CD14-positive monocyte (primary cell): ENCODE data around the gene HSPA2. TPM values are rescaled to one million over a fixed set of nuclear protein-coding genes. Genes with fewer than 3 reads are reported as not detected.

Experiments used
- DNase-seq, 3 donors: peaks; one replicate each; pipeline ENCODE4 v3.0.0-alpha.2; 2011 to 2022
- H2AFZ ChIP-seq: 2 replicates; pipeline ENCODE4 v1.6.0; 2012; ENCODE audit warnings: mild to moderate bottlenecking, low read depth, low read length, inconsistent platforms; ENCODE audit not compliant: insufficient read depth, poor library complexity, severe bottlenecking
- H3K27ac ChIP-seq, 2 donors: 1 replicate in 1 of 2; 2 replicates in 1 of 2; pipeline ENCODE4 v1.5.1; 2012 to 2013; ENCODE audit warnings: low read length in 2 of 2, control low read depth in 1 of 2, inconsistent platforms in 1 of 2, low read depth in 1 of 2, mild to moderate bottlenecking in 1 of 2
- H3K27me3 ChIP-seq, 2 donors: one replicate each; pipeline versions ENCODE4 v1.6.0 to v1.6.1; 2011 to 2013; ENCODE audit warnings: low read length in 2 of 2; ENCODE audit not compliant: control insufficient read depth in 2 of 2, insufficient read depth in 2 of 2
- H3K36me3 ChIP-seq, 2 donors: replicated peaks in 1 of 2; 1 replicate in 1 of 2; 2 replicates in 1 of 2; pipeline versions ENCODE4 v1.5.1 to v1.6.1; 2012 to 2013; ENCODE audit warnings: low read length in 2 of 2, control low read depth in 1 of 2, inconsistent platforms in 1 of 2, mild to moderate bottlenecking in 1 of 2; ENCODE audit not compliant: insufficient read depth in 2 of 2, control insufficient read depth in 1 of 2
- H3K4me1 ChIP-seq, 2 donors: 1 replicate in 1 of 2; 2 replicates in 1 of 2; pipeline versions ENCODE4 v1.5.1 to v1.6.1; 2012 to 2013; ENCODE audit warnings: low read length in 2 of 2, control low read depth in 1 of 2, inconsistent platforms in 1 of 2, mild to moderate bottlenecking in 1 of 2, moderate library complexity in 1 of 2; ENCODE audit not compliant: insufficient read depth in 2 of 2, control insufficient read depth in 1 of 2
- H3K4me2 ChIP-seq: replicated peaks from 2 replicates; pipeline ENCODE3; 2012; ENCODE audit warnings: low read length, moderate library complexity, mild to moderate bottlenecking; ENCODE audit not compliant: poor library complexity, severe bottlenecking; ENCODE audit errors: extremely low read depth
- H3K4me3 ChIP-seq, 3 experiments: fragments of 200-600 bp in 1 of 3; sonication (generic) in 1 of 3; replicated peaks in 1 of 3; 1 replicate in 2 of 3; 2 replicates in 1 of 3; pipeline ENCODE4 v1.5.1; 2011 to 2013; ENCODE audit warnings: low read length in 3 of 3, mild to moderate bottlenecking in 3 of 3, control low read depth in 2 of 3, low read depth in 2 of 3, inconsistent platforms in 1 of 3, moderate library complexity in 1 of 3
- H3K79me2 ChIP-seq: 2 replicates; pipeline ENCODE4 v1.6.0; 2012; ENCODE audit warnings: mild to moderate bottlenecking, control low read depth, inconsistent platforms, low read length, moderate library complexity; ENCODE audit not compliant: insufficient read depth
- H3K9ac ChIP-seq: 2 replicates; pipeline ENCODE4 v1.6.0; 2017; ENCODE audit warnings: low read length, mild to moderate bottlenecking; ENCODE audit not compliant: insufficient read depth, poor library complexity, severe bottlenecking
- H3K9me3 ChIP-seq, 2 donors: replicated peaks in 1 of 2; 1 replicate in 1 of 2; 2 replicates in 1 of 2; pipeline versions ENCODE4 v1.5.1 to v1.6.1; 2012 to 2013; ENCODE audit warnings: low read length in 2 of 2, control low read depth in 1 of 2; ENCODE audit not compliant: control insufficient read depth in 1 of 2, insufficient read depth in 1 of 2
- H4K20me1 ChIP-seq: 2 replicates; pipeline ENCODE4 v1.6.0; 2012; ENCODE audit warnings: mild to moderate bottlenecking, low read length, control low read depth, moderate library complexity; ENCODE audit not compliant: insufficient read depth
- H3K27ac Mint-ChIP-seq, 7 donors: one replicate each; pipeline ENCODE4 v1.8.0; 2020; ENCODE audit warnings: mild to moderate bottlenecking in 7 of 7, mixed read lengths in 7 of 7, moderate library complexity in 6 of 7, inconsistent platforms in 2 of 7
- H3K27me3 Mint-ChIP-seq, 3 donors: one replicate each; pipeline ENCODE4 v1.8.0; 2021 to 2022; ENCODE audit warnings: low read depth in 3 of 3, mild to moderate bottlenecking in 3 of 3, mixed read lengths in 3 of 3, moderate library complexity in 3 of 3, inconsistent platforms in 1 of 3
- H3K36me3 Mint-ChIP-seq, 2 donors: one replicate each; pipeline ENCODE4 v1.8.0; 2020; ENCODE audit warnings: mixed read lengths in 2 of 2, inconsistent platforms in 1 of 2, mild to moderate bottlenecking in 1 of 2
- H3K4me1 Mint-ChIP-seq: one replicate; pipeline ENCODE4 v1.8.0; 2020; ENCODE audit warnings: mild to moderate bottlenecking, mixed read lengths
- H3K4me3 Mint-ChIP-seq, 2 donors: one replicate each; pipeline ENCODE4 v1.8.0; 2020; ENCODE audit warnings: mild to moderate bottlenecking in 2 of 2, mixed read lengths in 2 of 2, moderate library complexity in 1 of 2
- H3K9me3 Mint-ChIP-seq, 7 donors: one replicate each; pipeline ENCODE4 v1.8.0; 2020 to 2022; ENCODE audit warnings: mixed read lengths in 7 of 7, mild to moderate bottlenecking in 6 of 7, moderate library complexity in 6 of 7, inconsistent platforms in 2 of 7
- WGBS: methylation state at CpG from one replicate; pipeline ENCODE4 v1.1.5; 2013; ENCODE audit warnings: missing lambda C conversion rate; ENCODE audit not compliant: insufficient coverage; 5-methylcytosine and 5-hydroxymethylcytosine counted together
- intact Hi-C, 2 donors: fragments of 100-400 bp; cut with micrococcal nuclease; formaldehyde crosslinking; loops; one replicate each; pipeline versions ENCODE4 v1.15.0 to v1.15.1; 2023
- polyA plus RNA-seq, 3 donors: library from polyadenylated mRNA; depleted of rRNA in 1 of 3; unstranded in 2 of 3; stranded (reverse) in 1 of 3; fragments of 300-500 nt in 2 of 3; fragments of >200 nt in 1 of 3; fragmentation: Illumina TruSeq in 2 of 3; gene quantifications; 1 replicate in 2 of 3; 2 replicates in 1 of 3; pipeline ENCODE4 v1.2.3, GENCODE V29; 2012 to 2021
- TF ChIP-seq, protein P1 (sequence below): fragments of 200-600 bp; IDR thresholded peaks from one replicate; pipeline ENCODE4 v1.8.0; 2022; ENCODE audit warnings: antibody characterized with exemption, mild to moderate bottlenecking

HSPA2 gene
- polyA plus RNA-seq, 3 donors = 0.17 to 0.41 TPM; not detected in 1

DNA sequence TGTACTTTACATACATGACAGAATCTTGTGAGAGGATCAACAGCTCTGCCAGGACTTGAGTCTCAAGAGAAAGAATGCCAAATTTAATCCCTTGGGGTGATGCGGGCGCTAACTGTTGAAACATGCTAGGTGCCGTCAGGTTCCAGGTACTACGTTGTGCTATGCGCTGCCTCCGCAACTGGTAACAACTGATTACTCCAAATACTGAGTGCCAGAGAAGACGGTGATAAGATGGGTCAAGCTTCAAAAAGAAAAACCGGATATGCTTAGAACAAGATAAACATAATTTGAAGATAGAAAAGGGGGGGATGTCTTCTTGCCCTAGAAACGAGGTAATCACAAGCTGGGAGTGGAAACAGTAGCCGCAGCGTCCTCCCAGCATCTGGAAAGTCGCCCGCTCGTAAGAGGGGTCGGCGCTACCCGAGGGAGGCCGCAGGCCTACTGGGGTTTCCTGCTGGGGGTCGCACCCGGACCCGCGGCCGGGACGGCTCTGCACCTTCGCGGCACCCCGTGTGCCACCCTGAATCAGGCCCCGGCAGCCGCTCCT, 37.6 kb upstream of the HSPA2 start:
- WGBS = 1% methylated on average over 28 of the region's 29 CpGs
- Histone ChIP-seq H3K4me3 (peak overlapping the region; percentile 49 to 91 (median 87)), H3K36me3 (no peaks in the 10 kb centered on the region), H3K9ac (peak overlapping the region; percentile 99), H2AFZ (peak overlapping the region; percentile 95), H3K4me2 (peak overlapping the region; percentile 91), H3K27me3 (no peaks in the 10 kb centered on the region), H3K9me3 (no peaks in the 10 kb centered on the region), H3K27ac (peak overlapping the region; percentile 99), H3K4me1 (peaks cover 45 to 60% of the 10 kb centered on the region in 2 donors), H3K79me2 (peaks cover 61% of the 10 kb centered on the region), H4K20me1 (peaks cover 30% of the 10 kb centered on the region)
- intact Hi-C loops = loop anchor here in 1 of 2 donors (10.0 kb wide), 1 partner anchor 152 kb away; no protein-coding TSS in a partner anchor
- peak overlapping the region; percentile 93 to 96 for H3K4me3 Mint-ChIP-seq
- TF ChIP-seq, protein P1, sequence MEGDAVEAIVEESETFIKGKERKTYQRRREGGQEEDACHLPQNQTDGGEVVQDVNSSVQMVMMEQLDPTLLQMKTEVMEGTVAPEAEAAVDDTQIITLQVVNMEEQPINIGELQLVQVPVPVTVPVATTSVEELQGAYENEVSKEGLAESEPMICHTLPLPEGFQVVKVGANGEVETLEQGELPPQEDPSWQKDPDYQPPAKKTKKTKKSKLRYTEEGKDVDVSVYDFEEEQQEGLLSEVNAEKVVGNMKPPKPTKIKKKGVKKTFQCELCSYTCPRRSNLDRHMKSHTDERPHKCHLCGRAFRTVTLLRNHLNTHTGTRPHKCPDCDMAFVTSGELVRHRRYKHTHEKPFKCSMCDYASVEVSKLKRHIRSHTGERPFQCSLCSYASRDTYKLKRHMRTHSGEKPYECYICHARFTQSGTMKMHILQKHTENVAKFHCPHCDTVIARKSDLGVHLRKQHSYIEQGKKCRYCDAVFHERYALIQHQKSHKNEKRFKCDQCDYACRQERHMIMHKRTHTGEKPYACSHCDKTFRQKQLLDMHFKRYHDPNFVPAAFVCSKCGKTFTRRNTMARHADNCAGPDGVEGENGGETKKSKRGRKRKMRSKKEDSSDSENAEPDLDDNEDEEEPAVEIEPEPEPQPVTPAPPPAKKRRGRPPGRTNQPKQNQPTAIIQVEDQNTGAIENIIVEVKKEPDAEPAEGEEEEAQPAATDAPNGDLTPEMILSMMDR = no peak
- no peaks in the 10 kb centered on the region for H3K9me3 Mint-ChIP-seq
- H3K4me1 Mint-ChIP-seq = peaks cover 51% of the 10 kb centered on the region
- peaks cover 0 to 12% of the 10 kb centered on the region in 2 donors for H3K36me3 Mint-ChIP-seq
- H3K27me3 Mint-ChIP-seq = no peaks in the 10 kb centered on the region
- peak overlapping the region; percentile 93 to 99 (median 97) for H3K27ac Mint-ChIP-seq
- DNase-seq = peak in 1 of 3 donors; percentile 20

GRCh38 chr14:64503434-64504309, 36.9 kb upstream of the HSPA2 start, which contains the start of gene ZBTB25:
ZBTB25 (minus strand) TSS chr14:64503838; CDS start chr14:64490533, 13,305 bp downstream.
- Histone ChIP-seq H3K9me3 (no peaks in the 10 kb centered on the region), H3K36me3 (no peaks in the 10 kb centered on the region), H3K4me2 (peak within 1 kb of the TSS; percentile 91), H3K27me3 (no peaks in the 10 kb centered on the region), H2AFZ (peak within 1 kb of the TSS; percentile 95), H3K9ac (peak within 1 kb of the TSS; percentile 99), H3K27ac (peak within 1 kb of the TSS; percentile 99), H3K79me2 (peaks cover 68% of the 10 kb centered on the region), H3K4me3 (peak within 1 kb of the TSS; percentile 49 to 91 (median 87)), H4K20me1 (peaks cover 37% of the 10 kb centered on the region), H3K4me1 (peaks cover 49 to 67% of the 10 kb centered on the region in 2 donors)
- Mint-ChIP-seq H3K4me3 (peak within 1 kb of the TSS; percentile 96), H3K9me3 (no peaks in the 10 kb centered on the region), H3K27ac (peak within 1 kb of the TSS; percentile 97 to 99 (median 99)), H3K36me3 (peaks cover 0 to 11% of the 10 kb centered on the region in 2 donors), H3K4me1 (peaks cover 58% of the 10 kb centered on the region), H3K27me3 (no peaks in the 10 kb centered on the region)
- intact Hi-C loops = loop anchor here in 1 of 2 donors (10.0 kb wide), 1 partner anchor 151 kb away; no protein-coding TSS in a partner anchor
- TF ChIP-seq, protein P1 = no peak
- under 1% methylated on average over 84 of the region's 87 CpGs for WGBS
- peak; percentile 90 to 98 (median 95) for DNase-seq
